Activated naive CD4-positive, alpha-beta T cell treated with anti-CD3 and anti-CD28 coated beads, Interleukin-2, amount 50 U/mL, for 72 hours (primary cell): Measurements from ENCODE around the gene BCR. TPM values are rescaled to one million over a fixed set of nuclear protein-coding genes. Genes with fewer than 3 reads are reported as not detected.

Source experiments
- ATAC-seq, 2 donors: fragments of 150-1000 bp; cut with Tn5 transposase; 2 replicates each; pipeline ENCODE4 v1.10.0; 2021; ENCODE audit warnings: mild to moderate bottlenecking in 2 of 2, moderate library complexity in 2 of 2
- DNase-seq, 2 donors: peaks; one replicate each; pipeline ENCODE4 v3.0.0; 2021 to 2022; ENCODE audit warnings: low spot score in 2 of 2
- H3K27ac Mint-ChIP-seq, 2 donors: one replicate each; pipeline ENCODE4 v1.8.0; 2022; ENCODE audit warnings: mild to moderate bottlenecking in 2 of 2, mixed read lengths in 2 of 2
- H3K36me3 Mint-ChIP-seq, 2 donors: one replicate each; pipeline ENCODE4 v1.8.0; 2022; ENCODE audit warnings: mixed read lengths in 2 of 2
- H3K9me3 Mint-ChIP-seq, 2 donors: one replicate each; pipeline ENCODE4 v1.8.0; 2022; ENCODE audit warnings: mixed read lengths in 2 of 2
- total RNA-seq, 2 donors: library from RNA; stranded (reverse); gene quantifications; one replicate each; pipeline ENCODE4 v1.2.3, GENCODE V29; 2022

BCR gene
- total RNA-seq, 2 donors from 2014 or later = 44.9 to 63.7 TPM

GRCh38 chr22:23237201-23237798, 57.0 kb downstream of the BCR start:
- DNase-seq (no peak), ATAC-seq (no peak)
- Mint-ChIP-seq H3K36me3 (peaks cover 0 to 50% of the 10 kb centered on the region in 2 donors), H3K27ac (peak overlapping the region; percentile 48 to 72), H3K9me3 (no peaks in the 10 kb centered on the region)

- Mint-ChIP-seq H3K9me3 (no peaks in the 10 kb centered on the region), H3K27ac (peak overlapping the region; percentile 48 to 72), H3K36me3 (peaks cover 0 to 50% of the 10 kb centered on the region in 2 donors)
- DNase-seq (peak in 1 of 2 donors; percentile 38), ATAC-seq (peak in 1 of 2 donors; percentile 19)
Observed at GRCh38 chr22:23237841-23238240, 57.5 kb downstream of the BCR start.

DNA sequence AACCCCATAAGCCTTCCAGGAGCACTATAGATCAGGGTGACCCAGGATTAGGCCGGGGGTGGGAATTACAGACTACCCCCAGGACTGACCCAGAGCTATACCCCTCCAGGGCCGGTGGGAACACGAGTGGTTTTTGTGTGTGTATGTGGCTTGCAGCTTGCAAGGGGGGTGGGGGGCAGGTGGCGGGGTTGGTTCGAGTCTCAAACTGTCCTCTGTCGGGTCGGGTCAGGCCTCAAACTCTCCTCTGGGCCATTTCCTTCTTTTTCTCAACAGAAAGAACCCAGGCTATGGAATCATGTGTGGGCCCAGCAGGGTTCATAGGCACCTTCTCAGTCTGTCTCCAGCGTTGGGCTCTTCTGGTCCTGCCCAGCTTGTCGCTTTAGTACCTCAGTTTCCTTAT, 58.4 kb downstream of the BCR start:
- peak overlapping the region; percentile 44 to 72 for H3K27ac Mint-ChIP-seq
- no peak for ATAC-seq

DNA sequence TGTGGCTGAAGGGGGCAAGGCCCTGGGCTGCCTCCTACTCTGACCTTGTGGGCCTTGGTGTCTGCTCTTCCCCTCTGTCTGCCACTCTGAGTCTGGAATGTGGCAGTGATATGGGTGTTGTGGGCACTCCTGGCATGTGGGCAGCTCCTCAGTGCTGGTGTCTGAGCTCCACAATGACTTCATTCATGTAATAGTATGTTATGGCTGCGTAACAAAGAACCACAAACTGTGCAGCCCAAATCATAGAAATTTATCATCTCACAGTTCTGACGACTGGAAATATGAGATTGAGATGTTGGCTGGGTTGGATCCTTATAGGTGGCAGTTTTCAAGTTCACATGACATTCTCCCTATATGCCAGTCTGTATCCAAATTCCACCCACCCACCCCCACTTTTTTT, 59.1 kb downstream of the BCR start:
- ATAC-seq (no peak), DNase-seq (no peak)
- peaks cover 0 to 44% of the 10 kb centered on the region in 2 donors for H3K36me3 Mint-ChIP-seq
- no peaks in the 10 kb centered on the region for H3K9me3 Mint-ChIP-seq
- peak overlapping the region; percentile 44 to 72 for H3K27ac Mint-ChIP-seq

More for the DNA sequence above, 58.4 kb downstream of the BCR start:
- no peak for DNase-seq
- Mint-ChIP-seq H3K9me3 (no peaks in the 10 kb centered on the region), H3K36me3 (peaks cover 0 to 50% of the 10 kb centered on the region in 2 donors)

GRCh38 chr22:23240639-23241389, 60.5 kb downstream of the BCR start:
- Mint-ChIP-seq H3K27ac (peak overlapping the region; percentile 87 to 94), H3K36me3 (peaks cover 0 to 33% of the 10 kb centered on the region in 2 donors), H3K9me3 (no peaks in the 10 kb centered on the region)
- ATAC-seq = peak; percentile 38 to 42
- DNase-seq = peak; percentile 30 to 72

DNA sequence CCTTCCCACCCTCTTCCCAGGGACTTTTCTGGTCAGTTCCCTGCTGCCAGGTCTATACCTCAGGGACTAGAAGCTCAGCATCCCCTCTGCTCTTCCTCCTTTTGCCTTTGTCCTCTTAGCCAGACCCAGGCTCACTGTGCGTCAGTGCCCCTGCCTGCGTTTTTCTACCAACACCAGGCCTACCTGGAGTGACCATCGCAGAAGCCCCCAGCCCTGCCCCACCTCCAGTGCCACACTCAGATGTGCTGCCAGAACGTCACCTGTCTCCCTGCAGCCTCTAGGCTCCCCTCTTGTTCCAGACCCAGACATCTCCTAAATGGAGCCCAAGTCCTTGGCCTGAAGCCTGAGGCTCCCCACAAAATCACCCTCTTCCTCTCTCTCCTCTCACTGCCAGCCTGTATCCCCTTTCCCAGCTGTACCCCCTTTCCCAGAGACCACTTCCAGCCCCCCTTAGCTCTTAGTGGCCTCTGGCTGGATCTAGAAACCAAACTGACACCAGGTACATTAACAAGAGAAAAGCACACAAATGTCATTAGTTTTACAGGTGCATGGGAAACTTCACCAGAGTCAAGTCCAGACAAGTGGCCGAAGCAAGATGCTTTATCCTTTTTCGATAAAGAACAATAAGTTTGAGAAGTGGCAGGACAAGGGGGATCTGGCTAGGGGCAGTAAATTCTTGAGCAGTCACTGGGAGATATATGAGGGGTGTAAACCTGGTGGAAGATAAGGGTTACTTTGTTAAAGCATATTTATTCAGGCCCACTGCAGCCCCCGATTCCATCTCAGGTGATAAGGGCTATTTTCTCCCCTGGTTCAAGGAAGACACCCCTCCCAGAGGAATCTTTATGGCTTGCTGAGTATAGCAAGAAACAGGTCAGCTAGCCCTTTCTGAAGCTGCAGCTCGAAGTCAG, 61.5 kb downstream of the BCR start:
- DNase-seq (no peak), ATAC-seq (no peak)
- Mint-ChIP-seq H3K9me3 (no peaks in the 10 kb centered on the region), H3K27ac (peak overlapping the region; percentile 77 to 87), H3K36me3 (peaks cover 0 to 33% of the 10 kb centered on the region in 2 donors)

- peak overlapping the region; percentile 87 to 88 for H3K27ac Mint-ChIP-seq
- H3K36me3 Mint-ChIP-seq = peaks cover 0 to 37% of the 10 kb centered on the region in 2 donors
- ATAC-seq (no peak), DNase-seq (no peak)
- no peaks in the 10 kb centered on the region for H3K9me3 Mint-ChIP-seq
Observed at GRCh38 chr22:23242473-23243001, 62.2 kb downstream of the BCR start.

GRCh38 chr22:23243006-23243573, 62.8 kb downstream of the BCR start:
- Mint-ChIP-seq H3K27ac (peak overlapping the region; percentile 87 to 88), H3K9me3 (no peaks in the 10 kb centered on the region), H3K36me3 (peaks cover 0 to 34% of the 10 kb centered on the region in 2 donors)
- DNase-seq (peak; percentile 77 to 79), ATAC-seq (peak; percentile 80 to 92)

DNA sequence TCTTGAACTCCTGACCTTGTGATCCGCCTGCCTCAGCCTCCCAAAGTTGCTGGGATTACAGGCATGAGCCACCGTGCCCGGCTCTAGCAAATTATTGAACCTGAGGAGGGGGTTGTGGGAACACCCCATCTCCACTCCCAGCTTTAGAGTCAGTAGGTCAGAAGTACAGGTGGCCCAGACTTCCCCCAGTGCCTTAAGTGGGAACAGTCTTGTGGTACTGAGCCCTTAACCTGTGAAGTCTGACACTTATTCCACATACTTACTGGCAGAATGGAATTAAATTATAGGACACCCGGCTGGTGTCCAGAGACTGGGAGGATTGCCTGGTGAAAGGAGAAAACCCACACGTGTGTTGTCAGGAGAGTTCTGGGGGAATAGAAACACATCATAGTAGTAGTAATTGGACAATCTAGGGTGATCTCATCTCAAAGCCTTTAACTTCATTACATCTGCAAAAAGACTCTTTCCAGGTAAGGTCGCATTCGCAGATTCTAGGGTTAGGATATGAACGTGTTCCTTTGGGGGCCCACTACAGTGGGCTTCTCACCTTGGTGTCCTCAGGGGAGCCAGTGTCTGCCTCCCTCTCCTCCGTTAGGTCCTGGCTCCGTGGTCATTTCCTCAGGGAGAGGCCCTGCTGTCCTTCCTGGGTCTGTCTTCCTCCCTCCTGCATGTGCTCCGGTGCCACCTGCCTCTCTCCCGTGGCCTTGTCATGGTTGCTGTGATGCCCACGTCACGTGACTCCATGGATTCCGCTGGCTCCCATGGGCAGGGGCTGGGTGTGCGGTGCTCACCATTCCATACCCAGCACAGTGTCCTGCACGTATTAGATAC, 63.8 kb downstream of the BCR start:
- Mint-ChIP-seq H3K9me3 (no peaks in the 10 kb centered on the region), H3K36me3 (peaks cover 0 to 25% of the 10 kb centered on the region in 2 donors), H3K27ac (peak overlapping the region; percentile 87 to 88)
- ATAC-seq (no peak), DNase-seq (no peak)

DNA sequence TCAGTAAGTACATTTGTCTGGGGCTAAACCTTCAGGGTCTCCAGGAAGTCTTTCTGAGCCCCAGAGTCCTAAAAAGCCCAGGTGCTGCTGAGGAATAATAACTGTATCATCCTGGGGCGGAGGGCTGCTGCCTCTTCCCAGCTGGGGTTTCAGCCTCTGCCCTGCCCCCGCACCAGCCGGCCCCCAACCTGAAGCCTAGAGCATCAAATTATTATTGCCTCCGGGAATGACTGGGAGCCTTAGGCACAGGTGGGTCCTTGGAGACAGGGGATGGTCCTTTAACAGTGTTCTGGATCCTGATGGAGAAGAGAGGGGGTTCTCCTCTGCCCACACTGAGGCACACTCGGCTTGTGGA, 64.4 kb downstream of the BCR start:
- DNase-seq = no peak
- no peaks in the 10 kb centered on the region for H3K9me3 Mint-ChIP-seq
- ATAC-seq = no peak
- peaks cover 0 to 19% of the 10 kb centered on the region in 2 donors for H3K36me3 Mint-ChIP-seq
- H3K27ac Mint-ChIP-seq = peak overlapping the region; percentile 87 to 88

DNA sequence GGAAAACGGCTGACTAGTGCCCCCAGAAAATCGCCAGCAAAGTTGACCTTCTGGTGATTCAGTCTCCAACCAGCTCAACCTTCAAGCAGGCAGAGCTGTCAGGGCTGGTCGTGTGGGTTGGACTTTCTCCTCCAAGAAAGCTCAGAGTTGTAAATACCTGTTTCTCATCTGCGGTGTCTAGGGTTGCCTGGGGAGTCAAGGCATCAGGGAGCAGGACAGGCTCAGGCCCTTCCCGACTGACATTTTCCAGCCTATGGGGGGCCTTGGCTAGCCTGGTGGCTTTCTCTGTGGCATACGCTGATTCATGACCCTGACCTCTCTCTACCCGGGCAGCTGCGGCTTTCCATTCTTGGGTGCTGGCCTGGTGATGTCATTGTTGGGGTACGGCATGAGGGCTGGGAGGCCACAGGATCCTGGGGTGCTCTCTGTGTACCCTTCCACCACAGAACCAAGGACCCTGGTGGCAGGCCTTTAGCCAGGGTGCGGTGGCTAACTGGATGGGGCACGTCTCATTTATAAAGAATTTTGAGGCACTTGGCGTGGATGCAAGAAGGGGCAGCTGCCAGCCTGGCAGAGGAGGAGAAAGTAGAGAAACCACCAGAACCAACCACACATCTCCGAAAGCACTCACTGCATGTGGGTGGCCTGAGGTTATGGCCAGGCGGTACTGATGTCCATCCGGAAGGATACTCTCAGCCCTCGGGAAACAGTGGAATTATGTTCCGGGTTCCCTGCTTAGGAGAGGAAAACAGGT, 64.9 kb downstream of the BCR start:
- Mint-ChIP-seq H3K9me3 (no peaks in the 10 kb centered on the region), H3K27ac (peak overlapping the region; percentile 87 to 89), H3K36me3 (peaks cover 0 to 15% of the 10 kb centered on the region in 2 donors)
- DNase-seq (no peak), ATAC-seq (peak in 1 of 2 donors; percentile 28)

DNA sequence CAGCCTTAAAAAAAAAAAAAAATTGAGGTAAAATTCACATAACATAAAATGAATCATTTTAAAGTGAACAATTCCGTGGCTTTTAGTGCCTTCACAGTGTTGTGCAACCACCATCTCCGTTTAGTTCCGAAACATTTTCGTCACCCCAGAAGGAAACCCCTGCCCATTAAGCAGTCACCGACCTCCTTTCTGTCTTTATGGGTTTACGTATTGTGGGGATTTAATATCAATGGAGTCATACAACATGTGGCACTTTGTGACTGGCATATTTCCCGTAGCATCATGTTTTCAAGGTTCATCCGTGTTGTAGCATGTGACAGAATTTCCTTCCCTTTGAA, 65.5 kb downstream of the BCR start:
- DNase-seq (no peak), ATAC-seq (peak in 1 of 2 donors; percentile 17)
- Mint-ChIP-seq H3K36me3 (peaks cover 0 to 12% of the 10 kb centered on the region in 2 donors), H3K27ac (peak overlapping the region in 1 of 2 donors; percentile 87), H3K9me3 (no peaks in the 10 kb centered on the region)

GRCh38 chr22:23246982-23247766, 66.9 kb downstream of the BCR start:
- no peak for ATAC-seq

DNA sequence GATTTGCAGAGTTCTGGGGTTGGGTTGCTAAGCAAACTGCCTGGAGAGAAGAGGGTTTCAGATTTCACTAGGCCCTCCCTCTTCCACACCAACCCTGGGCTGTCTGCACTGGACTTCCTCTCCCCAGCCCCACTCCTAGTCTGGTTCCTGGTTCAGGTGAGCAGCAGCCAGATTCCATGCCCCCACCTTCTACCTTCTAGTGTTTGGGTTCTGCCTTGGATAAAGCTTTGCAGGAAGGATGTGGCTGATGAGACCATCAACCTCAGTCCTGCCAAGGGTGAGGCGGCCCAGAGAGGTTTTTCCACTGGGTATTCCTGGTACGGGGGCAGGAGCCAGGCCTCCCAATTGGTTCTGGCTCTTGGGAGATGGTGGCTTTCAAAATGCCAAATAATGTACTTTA, 68.3 kb downstream of the BCR start:
- ATAC-seq = no peak

More at GRCh38 chr22:23246982-23247766, 66.9 kb downstream of the BCR start:
- Mint-ChIP-seq H3K27ac (no peak overlapping the region), H3K36me3 (peaks cover 0 to 9% of the 10 kb centered on the region in 2 donors), H3K9me3 (no peaks in the 10 kb centered on the region)
- DNase-seq = no peak

More for the DNA sequence above, 68.3 kb downstream of the BCR start:
- Mint-ChIP-seq H3K27ac (peak overlapping the region in 1 of 2 donors; percentile 27), H3K36me3 (peaks cover 0 to 9% of the 10 kb centered on the region in 2 donors), H3K9me3 (no peaks in the 10 kb centered on the region)
- DNase-seq = no peak
